Mucosa of rectum (tissue), 2 donors: ENCODE data around the gene FAM25C.
"Not testable (repeated sequence)": the region's sequence is repeated elsewhere in the genome, so short reads cannot be mapped to it uniquely, and the experiment has no call there.

Experiments
- H3K27ac ChIP-seq, 2 donors: one replicate each; pipeline ENCODE4 v1.7.0; 2013; ENCODE audit warnings: inconsistent platforms in 2 of 2, low read depth in 2 of 2, low read length in 2 of 2
- H3K27me3 ChIP-seq, 2 donors: one replicate each; pipeline ENCODE4 v1.7.0; 2013; ENCODE audit warnings: low read length in 2 of 2; ENCODE audit not compliant: control insufficient read depth in 2 of 2, insufficient read depth in 2 of 2
- H3K36me3 ChIP-seq, 2 donors: one replicate each; pipeline ENCODE4 v1.7.0; 2013; ENCODE audit warnings: low read length in 2 of 2; ENCODE audit not compliant: control insufficient read depth in 2 of 2, insufficient read depth in 2 of 2
- H3K4me1 ChIP-seq, 2 donors: one replicate each; pipeline ENCODE4 v1.7.0; 2013; ENCODE audit warnings: low read length in 2 of 2, mild to moderate bottlenecking in 1 of 2; ENCODE audit not compliant: control insufficient read depth in 2 of 2, insufficient read depth in 2 of 2
- H3K4me3 ChIP-seq, 2 donors: one replicate each; pipeline ENCODE4 v1.7.0; 2013; ENCODE audit warnings: low read length in 2 of 2
- H3K9ac ChIP-seq, 2 donors: one replicate each; pipeline ENCODE4 v1.7.0; 2013; ENCODE audit warnings: low read length in 2 of 2, low read depth in 1 of 2, mild to moderate bottlenecking in 1 of 2
- H3K9me3 ChIP-seq, 2 donors: one replicate each; pipeline ENCODE4 v1.7.0; 2013; ENCODE audit warnings: low read length in 2 of 2; ENCODE audit not compliant: control insufficient read depth in 2 of 2
- donor health status: healthy.
- donor health status: Normal muscosa, but diverticular disease.

Gene FAM25C

GRCh38 chr10:47999691-48000090 is at the start of gene FAM25C:
Gene FAM25C, minus strand, starts transcription at chr10:47999791. Its CDS starts 26 bp downstream, at chr10:47999765.
- H3K4me3 ChIP-seq = not testable (repeated sequence)

DNA sequence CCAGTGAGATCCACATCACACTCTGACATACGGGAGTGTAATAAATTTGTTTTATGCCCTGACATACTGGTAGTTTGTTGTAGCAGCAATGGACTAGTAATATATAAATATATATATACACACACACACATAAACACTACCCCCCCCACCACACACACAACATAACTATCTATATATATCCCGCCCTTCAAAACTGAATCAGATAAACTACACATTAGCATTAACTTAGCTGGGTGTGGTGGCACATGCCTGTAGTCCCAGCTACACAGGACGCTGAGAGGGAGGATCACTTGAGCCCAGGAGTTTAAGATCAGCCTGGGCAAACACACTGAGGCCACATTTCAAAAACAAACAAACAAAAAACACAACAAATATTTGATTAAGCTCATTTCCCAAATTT is 45.0 kb upstream of the FAM25C start:
- not testable (repeated sequence) for H3K4me3 ChIP-seq, H3K4me1 ChIP-seq, H3K27me3 ChIP-seq, H3K27ac ChIP-seq, H3K9me3 ChIP-seq, H3K36me3 ChIP-seq, H3K9ac ChIP-seq

More at GRCh38 chr10:47999691-48000090, at the start of gene FAM25C:
- not testable (repeated sequence) for H3K4me1 ChIP-seq, H3K27ac ChIP-seq, H3K27me3 ChIP-seq, H3K9ac ChIP-seq, H3K9me3 ChIP-seq, H3K36me3 ChIP-seq

GRCh38 chr10:48031390-48031789 is 31.8 kb upstream of the FAM25C start:
- not testable (repeated sequence) for H3K36me3 ChIP-seq, H3K27ac ChIP-seq, H3K9me3 ChIP-seq, H3K4me3 ChIP-seq, H3K27me3 ChIP-seq, H3K4me1 ChIP-seq, H3K9ac ChIP-seq

DNA sequence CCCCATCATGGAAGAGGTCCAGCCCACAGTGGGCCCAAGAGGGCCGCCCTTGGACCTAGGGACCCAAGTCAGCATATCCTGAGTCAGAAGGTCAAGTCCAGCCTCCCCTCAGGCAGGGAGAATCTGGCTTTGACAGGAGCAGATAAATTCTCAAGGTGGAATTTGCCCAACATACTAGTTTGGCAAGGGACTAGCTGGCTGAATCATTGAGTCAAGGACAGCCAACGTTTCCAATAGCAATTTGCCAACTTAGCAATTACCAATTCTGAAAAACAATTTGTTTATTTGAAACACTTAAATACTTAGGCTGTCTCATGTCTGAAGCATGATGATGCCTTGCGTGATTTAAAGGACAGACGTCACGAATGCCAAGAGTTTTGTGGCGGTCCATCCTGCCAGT is 2.7 kb upstream of the FAM25C start:
- H3K27me3 ChIP-seq, H3K4me1 ChIP-seq, H3K27ac ChIP-seq, H3K36me3 ChIP-seq, H3K9me3 ChIP-seq, H3K4me3 ChIP-seq, H3K9ac ChIP-seq: not testable (repeated sequence)

DNA sequence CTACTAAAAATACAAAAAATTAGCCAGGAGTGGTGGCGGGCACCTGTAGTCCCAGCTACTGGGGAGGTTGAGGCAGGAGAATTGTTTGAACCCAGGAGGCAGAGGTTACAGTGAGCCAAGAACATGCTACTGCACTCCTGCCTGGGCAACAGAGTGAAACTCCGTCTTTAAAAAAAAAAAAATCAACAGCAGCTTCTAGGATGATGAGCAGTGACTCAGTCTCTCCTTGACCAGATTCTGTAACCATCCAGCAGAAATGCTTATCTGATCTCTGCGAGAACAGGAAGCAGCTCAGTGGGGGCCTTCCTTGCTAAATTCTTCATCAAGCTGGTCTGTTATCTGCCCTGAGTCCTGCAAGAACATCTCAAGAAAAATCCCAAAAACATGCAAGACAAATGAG is 5.5 kb downstream of the FAM25C start:
- not testable (repeated sequence) for H3K9me3 ChIP-seq, H3K4me3 ChIP-seq, H3K27ac ChIP-seq, H3K27me3 ChIP-seq, H3K4me1 ChIP-seq, H3K9ac ChIP-seq, H3K36me3 ChIP-seq

GRCh38 chr10:47992560-47992959 is 7.0 kb downstream of the FAM25C start:
- H3K27ac ChIP-seq, H3K36me3 ChIP-seq, H3K4me3 ChIP-seq, H3K9ac ChIP-seq, H3K4me1 ChIP-seq, H3K9me3 ChIP-seq, H3K27me3 ChIP-seq: not testable (repeated sequence)

GRCh38 chr10:47991706-47992105 is 7.9 kb downstream of the FAM25C start:
- H3K36me3 ChIP-seq, H3K27ac ChIP-seq, H3K9ac ChIP-seq, H3K4me3 ChIP-seq, H3K27me3 ChIP-seq, H3K4me1 ChIP-seq, H3K9me3 ChIP-seq: not testable (repeated sequence)

DNA sequence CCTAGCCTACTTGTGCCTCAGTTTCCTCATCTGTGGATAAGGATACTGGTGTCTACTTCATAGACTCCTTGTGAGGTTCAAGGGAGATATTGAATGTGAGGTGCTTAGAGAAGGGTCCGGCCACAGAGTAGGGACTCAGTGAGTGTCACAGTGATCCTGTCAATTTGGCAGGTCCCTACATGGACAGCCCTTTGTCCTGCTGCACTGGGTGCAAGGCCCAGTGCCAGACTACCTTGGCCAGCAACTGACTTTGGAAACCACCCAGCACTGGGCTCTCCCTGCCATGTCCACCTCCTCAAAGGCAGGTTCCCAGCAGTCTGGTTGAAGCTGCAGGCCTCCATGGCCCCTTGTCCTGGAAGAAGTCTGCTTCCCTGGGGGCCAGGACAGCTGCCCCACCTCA is 9.5 kb downstream of the FAM25C start:
- H3K4me3 ChIP-seq, H3K4me1 ChIP-seq, H3K9me3 ChIP-seq, H3K27ac ChIP-seq, H3K27me3 ChIP-seq, H3K36me3 ChIP-seq, H3K9ac ChIP-seq: not testable (repeated sequence)

GRCh38 chr10:47989542-47989950 is 10.0 kb downstream of the FAM25C start:
- H3K4me1 ChIP-seq, H3K27me3 ChIP-seq, H3K36me3 ChIP-seq, H3K4me3 ChIP-seq, H3K9me3 ChIP-seq, H3K27ac ChIP-seq, H3K9ac ChIP-seq: not testable (repeated sequence)

DNA sequence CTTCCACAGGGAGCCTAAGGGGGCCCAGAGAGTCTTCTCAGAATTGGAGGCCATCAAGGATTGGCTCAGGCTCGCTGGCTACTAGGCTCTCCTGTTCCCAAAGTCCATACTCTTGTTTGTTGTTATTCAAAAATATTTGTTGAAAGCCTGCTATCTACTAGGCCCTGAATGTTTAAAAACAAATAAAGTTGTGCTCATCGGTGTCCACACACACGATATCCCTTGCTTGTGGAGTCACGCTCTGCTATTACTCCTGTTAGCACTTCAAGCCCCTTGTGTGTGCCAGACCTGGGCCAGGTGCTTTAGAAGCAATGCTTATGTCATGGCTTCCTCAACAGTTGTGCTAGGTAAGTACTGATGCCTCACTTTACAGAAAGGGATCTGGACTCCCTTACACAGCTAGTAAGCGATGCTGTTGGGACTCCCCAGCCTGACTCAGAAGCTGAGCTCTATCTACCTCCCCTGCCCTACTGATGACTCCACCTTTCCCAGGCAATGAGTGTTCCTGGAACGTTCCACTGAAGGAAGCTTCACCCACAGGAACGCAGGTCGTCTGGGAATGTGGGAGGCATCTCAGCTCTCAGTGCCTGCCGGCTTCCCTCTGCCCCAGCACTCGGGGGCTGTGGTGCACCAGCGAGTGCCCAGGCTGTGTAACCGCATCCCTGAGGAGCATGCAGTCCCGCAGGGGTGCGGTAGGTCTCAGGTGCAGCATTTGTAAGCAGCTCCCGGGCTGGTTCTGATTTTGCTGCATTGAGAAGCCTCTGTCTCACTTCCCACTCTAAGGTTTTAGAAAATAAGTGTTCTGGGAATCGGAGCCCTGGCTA is 10.7 kb downstream of the FAM25C start:
- H3K9ac ChIP-seq, H3K4me1 ChIP-seq, H3K27me3 ChIP-seq, H3K4me3 ChIP-seq, H3K9me3 ChIP-seq, H3K27ac ChIP-seq, H3K36me3 ChIP-seq: not testable (repeated sequence)

DNA sequence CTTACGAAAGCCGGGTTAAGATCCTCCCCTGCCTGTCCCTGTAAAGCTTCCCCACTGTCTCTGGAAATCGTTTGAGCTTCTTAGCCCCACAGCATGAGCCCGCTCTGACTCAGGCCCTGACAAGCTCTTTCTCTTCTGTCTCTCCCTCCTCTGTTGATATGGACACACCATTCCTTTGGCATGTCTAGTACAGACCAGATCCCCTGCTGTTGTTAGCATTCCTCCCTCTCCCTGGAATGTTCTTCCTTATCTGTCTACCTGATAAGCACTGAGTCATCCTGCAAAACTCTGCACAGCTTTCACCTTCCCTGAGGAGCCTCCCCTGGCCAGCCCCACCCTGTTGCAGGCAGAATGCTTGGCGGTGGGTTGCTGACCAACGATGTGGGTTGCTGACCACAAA is 11.6 kb downstream of the FAM25C start:
- not testable (repeated sequence) for H3K4me1 ChIP-seq, H3K36me3 ChIP-seq, H3K4me3 ChIP-seq

More for the DNA sequence above, 11.6 kb downstream of the FAM25C start:
- H3K27ac ChIP-seq, H3K27me3 ChIP-seq, H3K9ac ChIP-seq, H3K9me3 ChIP-seq: not testable (repeated sequence)
